IPS-15b (cell line): ENCODE data around the gene ASIP.
"Not testable (repeated sequence)": the region's sequence is repeated elsewhere in the genome, so short reads cannot be mapped to it uniquely, and the experiment has no call there.

ENCODE experiments used
- H3K27me3 ChIP-seq: one replicate; pipeline ENCODE4 v1.6.1; 2013; ENCODE audit warnings: low read length; ENCODE audit not compliant: control insufficient read depth, insufficient read depth
- H3K36me3 ChIP-seq: one replicate; pipeline ENCODE4 v1.6.1; 2013; ENCODE audit warnings: low read length; ENCODE audit not compliant: control insufficient read depth, insufficient read depth
- H3K4me1 ChIP-seq: one replicate; pipeline ENCODE4 v1.6.1; 2013; ENCODE audit warnings: mild to moderate bottlenecking, low read length; ENCODE audit not compliant: control insufficient read depth, insufficient read depth
- H3K4me3 ChIP-seq: one replicate; pipeline ENCODE4 v1.5.1; 2013; ENCODE audit warnings: low read depth, low read length
- H3K9ac ChIP-seq: one replicate; pipeline ENCODE4 v1.6.1; 2013; ENCODE audit warnings: low read depth, mild to moderate bottlenecking, low read length
- H3K9me3 ChIP-seq: one replicate; pipeline ENCODE4 v1.6.1; 2013; ENCODE audit warnings: mild to moderate bottlenecking, low read length; ENCODE audit not compliant: control insufficient read depth, insufficient read depth

The ASIP gene

DNA sequence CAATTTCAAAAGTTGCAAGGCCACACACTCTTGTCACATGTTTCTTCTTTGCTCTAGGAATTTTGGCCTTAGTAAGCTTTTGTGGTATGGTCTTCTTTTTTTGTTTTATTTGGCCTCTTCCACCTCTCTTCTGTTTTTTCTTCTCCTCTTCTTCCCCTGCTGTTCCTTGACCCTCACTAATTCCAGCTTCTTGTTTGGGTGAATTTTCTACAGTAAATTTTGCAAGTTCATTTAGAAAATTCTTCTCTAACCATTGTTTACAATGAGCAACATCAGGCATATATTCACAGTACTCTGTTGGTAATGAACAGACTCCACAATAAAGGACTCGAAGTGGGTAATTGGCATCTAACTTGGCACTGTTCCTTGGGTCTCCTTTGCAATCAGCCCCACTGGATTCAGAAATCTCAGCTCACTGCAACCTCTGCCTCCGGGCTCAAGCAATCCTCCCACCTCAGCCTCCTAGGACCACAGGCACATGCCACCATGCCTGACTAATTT is 5.0 kb downstream of the ASIP start:
- no peaks in the 10 kb centered on the region for H3K36me3 ChIP-seq
- no peaks in the 10 kb centered on the region for H3K27me3 ChIP-seq
- no peaks in the 10 kb centered on the region for H3K9me3 ChIP-seq
- H3K9ac ChIP-seq = no peak overlapping the region
- H3K4me1 ChIP-seq = peaks cover 3% of the 10 kb centered on the region
- H3K4me3 ChIP-seq = no peak overlapping the region

DNA sequence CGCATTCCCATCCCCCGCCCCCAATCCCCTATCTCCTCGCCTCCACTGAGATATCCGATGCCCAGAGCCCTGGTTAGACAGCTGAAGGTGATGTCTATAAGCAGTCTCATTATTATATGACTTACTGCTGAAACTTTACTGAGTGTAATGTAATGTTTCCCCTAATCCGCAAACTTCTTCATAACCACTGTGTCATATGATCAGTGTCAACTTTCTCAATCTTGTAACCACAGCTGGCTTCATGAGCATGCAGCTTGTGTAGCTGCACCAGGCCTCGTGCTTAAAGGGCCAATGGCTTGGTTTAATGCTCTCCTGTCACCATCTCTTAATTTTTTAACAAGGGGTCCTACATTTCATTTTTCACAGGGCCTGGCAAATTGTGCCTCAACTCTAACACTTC is 8.1 kb downstream of the ASIP start:
- Histone ChIP-seq H3K4me3 (no peak overlapping the region), H3K36me3 (no peaks in the 10 kb centered on the region), H3K9me3 (no peaks in the 10 kb centered on the region), H3K4me1 (peaks cover 3% of the 10 kb centered on the region), H3K27me3 (no peaks in the 10 kb centered on the region), H3K9ac (no peak overlapping the region)

DNA sequence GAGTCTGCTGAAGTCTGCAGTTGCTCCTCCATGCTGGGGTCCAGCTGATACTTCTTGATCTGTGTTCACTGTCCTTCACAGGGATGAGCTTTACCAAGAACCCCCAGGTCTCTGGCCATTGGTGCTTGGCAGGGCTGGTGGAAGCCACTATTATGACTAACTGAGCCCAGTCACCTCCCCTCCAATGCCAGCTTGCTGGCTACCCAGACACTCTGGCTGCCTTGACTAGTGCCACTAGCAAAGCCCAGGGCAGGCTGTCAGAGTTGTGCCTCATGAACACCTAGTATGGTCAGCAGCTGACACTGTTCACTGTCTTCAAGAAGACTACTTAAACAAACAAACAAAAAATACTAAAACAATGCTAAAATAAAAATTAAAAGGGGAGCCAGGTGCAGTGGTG is 8.8 kb downstream of the ASIP start:
- H3K4me3 ChIP-seq = no peak overlapping the region
- no peak overlapping the region for H3K9ac ChIP-seq

DNA sequence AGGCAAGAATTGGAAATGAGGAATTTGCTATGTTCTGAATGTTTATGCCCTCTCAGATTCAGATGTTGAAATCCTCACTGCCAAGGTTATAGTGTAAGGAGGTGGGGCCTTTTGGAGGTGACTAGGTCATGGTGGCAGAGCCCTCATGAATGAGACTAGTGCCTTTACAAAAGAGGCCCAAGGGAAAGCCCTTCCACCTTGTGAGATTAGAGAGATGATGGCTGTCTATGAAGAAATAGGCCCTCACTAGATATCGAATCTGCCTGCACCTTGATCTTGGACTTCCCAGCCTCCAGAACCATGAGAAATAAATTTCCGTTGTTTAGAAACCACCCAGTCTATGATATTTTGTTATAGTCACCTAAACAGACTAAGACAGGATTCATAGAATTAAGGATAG is 10.4 kb downstream of the ASIP start:
- Histone ChIP-seq H3K36me3 (no peaks in the 10 kb centered on the region), H3K27me3 (no peaks in the 10 kb centered on the region), H3K9ac (no peak overlapping the region), H3K9me3 (no peaks in the 10 kb centered on the region), H3K4me1 (peaks cover 3% of the 10 kb centered on the region), H3K4me3 (no peak overlapping the region)

More for the DNA sequence above, 8.8 kb downstream of the ASIP start:
- no peaks in the 10 kb centered on the region for H3K36me3 ChIP-seq
- H3K27me3 ChIP-seq = no peaks in the 10 kb centered on the region
- H3K4me1 ChIP-seq = peaks cover 3% of the 10 kb centered on the region
- no peaks in the 10 kb centered on the region for H3K9me3 ChIP-seq

- H3K36me3 ChIP-seq, H3K27me3 ChIP-seq, H3K9ac ChIP-seq, H3K9me3 ChIP-seq, H3K4me1 ChIP-seq, H3K4me3 ChIP-seq: not testable (repeated sequence)
Observed at GRCh38 chr20:34252431-34253086, 11.3 kb downstream of the ASIP start.

GRCh38 chr20:34254979-34255378 is 13.8 kb downstream of the ASIP start:
- H3K4me1 ChIP-seq = no peaks in the 10 kb centered on the region
- no peaks in the 10 kb centered on the region for H3K36me3 ChIP-seq
- no peak overlapping the region for H3K4me3 ChIP-seq
- H3K27me3 ChIP-seq = no peaks in the 10 kb centered on the region
- H3K9me3 ChIP-seq = no peaks in the 10 kb centered on the region
- H3K9ac ChIP-seq = no peak overlapping the region

DNA sequence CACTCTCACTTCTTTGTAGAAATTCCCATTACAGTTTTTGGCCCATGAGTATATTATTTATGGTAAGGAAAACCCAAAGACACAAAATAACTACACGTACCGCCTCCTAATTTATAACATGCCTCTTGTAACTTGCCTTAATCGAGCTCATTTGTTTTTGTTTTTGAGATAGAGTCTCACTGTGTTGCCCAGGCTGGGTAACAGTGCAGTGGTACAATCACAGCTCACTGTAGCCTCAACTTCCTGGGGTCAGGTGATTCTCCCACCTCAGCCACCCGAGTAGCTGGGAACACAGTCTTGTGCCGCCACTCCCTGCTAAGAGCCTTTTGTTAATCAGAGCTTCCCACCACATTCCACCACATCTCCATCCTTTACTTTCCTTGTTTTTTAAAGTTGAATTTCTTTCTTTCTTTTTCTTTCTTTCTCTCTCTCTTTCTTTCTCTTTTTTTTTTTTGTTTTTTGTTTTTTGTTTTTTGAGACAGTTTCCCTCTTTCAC is 15.5 kb downstream of the ASIP start:
- no peaks in the 10 kb centered on the region for H3K27me3 ChIP-seq
- no peaks in the 10 kb centered on the region for H3K36me3 ChIP-seq
- H3K9ac ChIP-seq = no peak overlapping the region
- no peak overlapping the region for H3K4me3 ChIP-seq
- no peaks in the 10 kb centered on the region for H3K9me3 ChIP-seq
- no peaks in the 10 kb centered on the region for H3K4me1 ChIP-seq

DNA sequence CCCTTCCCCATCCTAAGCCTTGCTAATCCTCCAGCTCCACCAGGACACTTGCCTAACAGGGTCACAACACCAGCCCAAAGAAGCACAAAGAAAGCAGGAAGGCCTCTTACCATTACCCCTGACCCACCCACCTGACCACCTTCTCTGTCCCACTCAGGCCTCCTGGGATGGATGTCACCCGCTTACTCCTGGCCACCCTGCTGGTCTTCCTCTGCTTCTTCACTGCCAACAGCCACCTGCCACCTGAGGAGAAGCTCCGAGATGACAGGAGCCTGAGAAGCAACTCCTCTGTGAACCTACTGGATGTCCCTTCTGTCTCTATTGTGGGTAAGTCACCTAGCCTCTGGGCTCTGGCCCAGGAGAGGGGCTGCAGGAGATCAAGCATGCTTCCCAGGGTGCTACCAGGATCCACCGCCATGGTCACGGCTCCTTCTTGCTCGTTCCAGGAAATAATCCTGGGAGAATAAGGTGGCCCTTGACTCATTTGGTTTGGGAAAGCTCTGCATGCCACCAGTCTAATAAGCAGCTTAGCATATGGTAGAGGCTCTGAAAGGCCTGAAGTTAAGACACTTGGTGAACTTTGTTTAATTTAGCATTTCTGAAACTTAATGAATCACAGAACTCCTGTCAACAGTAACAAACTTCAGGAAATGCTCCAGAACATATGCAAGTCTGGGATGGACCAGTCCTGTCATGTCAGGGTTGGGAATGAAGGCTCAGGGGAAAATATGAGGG is 19.2 kb downstream of the ASIP start:
- H3K36me3 ChIP-seq = no peaks in the 10 kb centered on the region
- no peaks in the 10 kb centered on the region for H3K4me1 ChIP-seq
- H3K4me3 ChIP-seq = no peak overlapping the region
- no peaks in the 10 kb centered on the region for H3K27me3 ChIP-seq
- H3K9me3 ChIP-seq = no peaks in the 10 kb centered on the region
- no peak overlapping the region for H3K9ac ChIP-seq

DNA sequence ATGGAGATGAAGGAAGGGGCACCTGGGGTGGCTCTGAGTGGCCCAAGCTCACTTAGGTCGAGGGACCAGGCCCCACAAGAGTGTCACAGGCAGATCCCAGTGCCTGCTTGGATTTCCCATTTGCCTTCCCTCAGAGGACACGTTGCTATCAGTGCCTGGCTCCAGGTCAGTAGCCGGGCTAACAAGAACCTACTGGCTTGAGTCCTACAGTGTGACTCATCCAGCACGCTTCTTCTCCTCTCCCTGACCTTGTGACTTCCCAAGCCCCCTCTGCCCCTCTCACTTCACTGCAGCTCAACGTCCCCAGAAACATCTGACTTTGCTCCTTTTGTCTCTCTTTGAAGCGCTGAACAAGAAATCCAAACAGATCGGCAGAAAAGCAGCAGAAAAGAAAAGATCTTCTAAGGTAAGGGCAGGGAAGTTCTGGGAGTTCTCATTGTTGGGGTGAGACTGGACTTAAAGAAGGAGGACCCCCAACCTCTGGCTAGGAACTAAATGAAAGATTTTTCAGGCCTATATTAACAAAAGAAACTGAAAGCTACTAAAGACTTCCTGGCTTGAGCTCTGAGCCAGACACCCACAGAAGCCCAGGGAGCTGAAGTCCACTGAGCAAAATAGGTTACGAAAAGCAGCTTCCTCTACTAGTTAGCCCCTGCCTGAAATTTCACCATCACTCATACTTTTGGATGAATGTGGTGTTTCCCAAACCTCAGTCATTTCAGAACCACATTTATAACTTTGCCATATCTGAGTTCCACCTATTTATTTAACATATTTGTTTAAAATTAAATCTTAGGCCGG is 21.5 kb downstream of the ASIP start:
- Histone ChIP-seq H3K9me3 (no peaks in the 10 kb centered on the region), H3K27me3 (no peaks in the 10 kb centered on the region), H3K4me3 (no peak overlapping the region), H3K4me1 (no peaks in the 10 kb centered on the region), H3K36me3 (no peaks in the 10 kb centered on the region), H3K9ac (no peak overlapping the region)

DNA sequence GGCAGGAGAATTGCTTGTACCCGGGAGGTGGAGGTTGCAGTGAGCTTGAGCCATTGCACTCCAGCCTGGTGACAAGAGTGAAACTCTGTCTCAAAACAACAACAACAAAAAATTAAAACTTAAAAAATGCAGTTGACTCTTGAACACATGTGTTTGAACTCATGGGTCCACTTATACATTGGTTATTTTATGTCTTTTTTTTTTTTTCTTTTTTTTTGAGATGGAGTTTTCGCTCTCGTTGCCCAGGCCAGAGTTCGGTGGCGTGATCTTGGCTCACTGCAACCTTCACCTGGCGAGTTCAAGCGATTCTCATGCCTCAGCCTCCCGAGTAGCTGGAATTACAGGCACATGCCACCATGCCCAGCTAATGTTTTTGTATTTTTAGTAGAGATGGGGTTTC is 22.2 kb downstream of the ASIP start:
- H3K36me3 ChIP-seq, H3K9ac ChIP-seq, H3K9me3 ChIP-seq, H3K4me3 ChIP-seq, H3K27me3 ChIP-seq, H3K4me1 ChIP-seq: not testable (repeated sequence)

DNA sequence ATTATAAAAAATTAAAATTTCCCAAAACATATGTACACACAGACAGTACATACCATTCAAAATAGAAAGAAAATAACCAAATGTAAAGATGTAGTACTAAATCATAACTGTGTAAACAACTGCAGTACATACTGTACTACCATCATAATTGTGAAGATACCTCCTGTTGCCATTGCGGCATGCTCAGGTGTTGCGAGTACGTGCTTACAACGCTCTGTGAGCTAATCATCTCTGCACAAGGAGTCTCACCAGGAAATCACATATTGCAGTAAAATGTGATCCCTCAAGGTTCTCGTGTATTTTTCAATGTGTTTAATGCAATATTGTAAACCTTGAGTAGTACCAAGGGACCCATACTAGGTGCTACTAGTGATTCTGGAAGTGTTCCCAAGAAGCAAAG is 22.9 kb downstream of the ASIP start:
- Histone ChIP-seq H3K27me3 (no peaks in the 10 kb centered on the region), H3K9ac (no peak overlapping the region), H3K4me3 (no peak overlapping the region), H3K36me3 (no peaks in the 10 kb centered on the region), H3K9me3 (no peaks in the 10 kb centered on the region), H3K4me1 (no peaks in the 10 kb centered on the region)
